ENCODE data around the gene SNX17.

The SNX17 gene

DNA sequence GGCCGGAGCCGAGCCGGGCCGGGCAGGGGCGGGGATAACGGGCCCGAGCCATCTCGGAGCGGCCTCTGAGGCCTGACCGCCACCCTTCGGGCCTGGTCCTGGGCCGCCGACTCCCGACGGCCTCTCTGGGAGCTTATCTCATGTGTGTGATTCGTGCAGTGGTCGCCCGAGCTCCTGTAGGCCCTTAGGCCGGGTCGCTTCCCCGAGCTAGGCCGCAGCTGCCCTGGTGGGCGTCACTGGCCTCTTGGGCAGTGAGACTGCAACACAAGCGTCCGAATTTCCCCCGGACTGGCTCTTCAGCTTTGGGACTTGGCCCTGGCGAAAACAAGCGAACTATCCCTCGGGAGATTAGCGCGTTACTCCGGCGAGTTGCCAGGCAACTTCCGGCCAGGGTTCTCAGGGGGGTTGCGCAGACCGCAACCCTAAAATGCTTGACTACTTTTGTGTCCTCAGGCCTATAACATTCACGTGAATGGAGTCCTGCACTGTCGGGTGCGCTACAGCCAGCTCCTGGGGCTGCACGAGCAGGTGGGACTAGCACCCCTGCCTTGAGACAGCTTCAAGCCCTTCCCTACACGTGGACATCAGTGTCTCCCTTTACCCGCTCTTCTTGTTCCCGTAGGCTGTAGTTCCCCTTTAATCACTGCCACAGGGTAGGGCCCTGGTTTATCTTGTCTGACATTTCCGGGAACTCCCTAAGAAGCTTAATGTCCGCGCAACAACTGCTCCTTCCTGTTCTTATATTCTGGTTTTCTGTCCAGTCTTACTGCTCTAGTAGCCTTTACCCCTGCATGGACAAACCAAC, 602 bp downstream of the SNX17 start:
- no peak for DNase-seq

GRCh38 chr2:27372937-27373336, 2.5 kb downstream of the SNX17 start:
- DNase-seq = no peak

GRCh38 chr2:27373567-27373966, 3.2 kb downstream of the SNX17 start:
- no peak for DNase-seq

GRCh38 chr2:27375513-27376099, 5.2 kb downstream of the SNX17 start:
- DNase-seq = no peak

DNA sequence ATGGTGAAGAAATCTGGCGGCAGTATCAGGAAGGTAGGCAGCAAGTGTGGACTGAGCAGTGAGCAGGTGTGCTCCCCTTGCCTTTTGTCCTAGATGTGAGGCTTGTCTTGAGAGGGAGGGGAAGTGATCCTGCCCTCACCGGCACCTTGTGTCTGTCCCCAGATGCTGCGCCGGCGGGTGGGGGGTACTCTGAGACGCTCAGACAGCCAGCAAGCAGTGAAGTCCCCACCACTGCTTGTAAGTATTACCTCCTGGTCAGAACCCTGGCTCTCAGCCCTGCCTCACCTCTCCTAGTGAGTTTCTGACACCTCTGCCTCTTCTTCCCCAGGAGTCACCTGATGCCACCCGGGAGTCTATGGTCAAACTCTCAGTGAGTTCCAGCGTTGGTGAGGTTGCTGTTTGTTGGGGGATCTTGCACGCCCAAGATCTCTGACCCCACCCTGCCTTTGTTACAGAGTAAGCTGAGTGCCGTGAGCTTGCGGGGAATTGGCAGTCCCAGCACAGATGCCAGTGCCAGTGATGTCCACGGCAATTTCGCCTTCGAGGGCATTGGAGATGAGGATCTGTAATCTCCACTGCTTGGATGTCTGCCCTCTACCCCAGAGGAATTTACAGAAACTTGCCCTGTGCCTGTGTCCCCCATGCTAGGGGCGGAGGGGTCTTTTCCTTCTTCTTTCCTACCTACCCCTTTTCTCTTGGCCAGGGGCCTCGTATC, 5.9 kb downstream of the SNX17 start:
- DNase-seq = no peak

GRCh38 chr2:27376866-27377617, 6.6 kb downstream of the SNX17 start:
- no peak for DNase-seq

DNA sequence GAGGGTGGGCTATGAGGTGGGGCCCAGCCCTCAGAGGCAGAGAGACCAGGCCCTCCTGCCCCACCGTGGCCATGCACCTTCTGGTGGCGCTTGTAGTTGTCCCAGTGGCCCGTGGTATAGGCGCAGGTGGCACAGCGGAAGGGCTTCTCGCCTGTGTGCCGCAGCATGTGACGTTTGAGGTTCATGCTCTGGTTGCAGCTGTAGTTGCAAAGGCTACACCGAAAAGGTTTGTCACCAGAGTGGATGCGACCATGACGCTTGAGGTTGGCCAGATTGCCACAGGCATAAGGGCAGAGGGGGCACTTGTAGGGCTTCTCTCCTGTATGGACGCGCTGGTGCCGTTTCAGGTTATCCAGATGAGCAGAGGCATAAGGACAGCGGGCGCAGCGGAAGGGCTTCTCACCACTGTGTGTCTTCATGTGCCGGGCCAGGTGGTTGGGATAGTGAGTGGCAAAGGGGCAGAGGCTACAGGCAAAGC, 7.2 kb downstream of the SNX17 start:
- no peak for DNase-seq

- DNase-seq = no peak
Measured at GRCh38 chr2:27378096-27378808, 7.8 kb downstream of the SNX17 start.

DNA sequence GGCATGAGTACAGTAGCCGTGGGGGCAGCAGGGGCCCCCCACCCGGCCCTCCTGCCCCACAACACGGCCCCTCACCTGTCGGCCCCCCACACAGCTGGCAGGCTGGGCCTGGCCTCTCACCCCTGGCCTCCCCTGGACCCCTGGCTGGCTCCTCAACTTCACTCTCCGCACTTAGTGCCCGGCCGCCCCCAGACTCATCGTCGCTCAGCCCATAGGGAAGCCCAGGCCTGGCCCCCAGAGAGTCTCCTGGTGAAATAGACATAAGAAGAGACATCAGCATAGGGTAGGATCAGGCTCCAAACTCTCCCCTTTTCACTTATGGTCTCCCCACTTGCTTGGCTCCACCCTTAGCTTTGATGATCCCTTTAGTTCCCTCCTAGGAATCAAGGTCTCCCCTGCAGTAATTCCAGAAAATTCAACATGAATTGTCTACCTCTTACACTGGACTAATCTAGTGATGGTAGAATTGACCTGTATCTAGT, 8.4 kb downstream of the SNX17 start:
- no peak for DNase-seq

DNA sequence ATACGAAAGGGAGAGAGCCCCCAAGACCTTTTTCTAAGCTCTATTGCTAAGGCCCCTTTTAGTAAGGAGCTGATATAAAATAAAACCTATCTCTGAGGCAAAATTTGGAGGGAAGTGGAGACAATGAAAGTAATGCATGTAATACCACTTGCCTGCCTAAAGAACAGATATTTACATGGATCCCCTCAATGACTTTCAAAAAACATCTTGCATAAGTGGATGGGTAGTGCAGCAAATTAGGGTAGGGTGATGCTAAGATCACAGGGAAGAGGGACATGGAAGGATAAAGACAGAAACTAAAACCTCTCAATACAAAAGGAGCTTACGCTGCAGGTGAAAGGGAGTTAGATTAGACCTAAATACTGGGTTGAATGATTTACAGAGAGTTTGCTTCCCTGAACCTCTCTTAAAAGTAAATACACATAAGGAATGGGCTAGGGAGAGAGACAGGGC, 9.0 kb downstream of the SNX17 start:
- DNase-seq = no peak

DNA sequence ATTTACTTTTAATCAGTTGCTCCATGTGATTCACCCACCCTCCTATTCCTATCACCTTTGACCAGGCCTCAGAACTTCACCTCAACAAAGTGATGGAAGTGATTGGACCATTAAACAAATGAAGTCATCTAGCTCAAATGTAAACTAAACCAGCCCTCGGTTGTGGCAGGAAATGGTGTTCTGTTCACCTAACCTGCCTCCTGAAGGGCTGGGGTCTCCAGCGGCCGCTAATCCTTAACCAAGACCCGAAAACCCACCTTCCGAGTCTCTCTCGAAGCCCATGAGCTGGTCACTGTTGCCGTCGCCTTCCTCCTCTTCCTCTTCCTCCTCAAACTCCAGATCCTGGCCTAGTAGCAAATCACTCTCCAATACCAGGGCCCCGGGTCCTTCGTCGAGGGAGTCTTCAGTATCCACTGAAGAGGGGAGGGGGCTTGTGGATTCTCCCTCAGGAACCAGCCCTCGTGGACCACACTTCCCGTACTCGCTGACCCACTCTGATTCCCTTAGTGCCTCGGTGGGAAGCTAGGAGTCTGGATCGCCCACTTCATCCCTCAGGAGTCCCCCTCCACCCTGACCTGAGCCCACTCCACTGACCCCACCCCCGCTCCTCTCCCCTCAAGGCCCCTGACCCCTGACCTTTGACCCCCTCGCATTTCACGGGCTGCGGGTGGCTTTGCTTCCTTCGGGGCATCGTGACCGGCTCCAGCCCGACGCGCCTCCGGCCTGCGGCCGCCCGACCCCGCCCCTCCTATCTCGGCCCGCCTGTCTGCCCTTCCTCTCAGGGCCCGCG, 9.6 kb downstream of the SNX17 start:
- peak in 1 of 2 experiments; percentile 29 for DNase-seq

DNA sequence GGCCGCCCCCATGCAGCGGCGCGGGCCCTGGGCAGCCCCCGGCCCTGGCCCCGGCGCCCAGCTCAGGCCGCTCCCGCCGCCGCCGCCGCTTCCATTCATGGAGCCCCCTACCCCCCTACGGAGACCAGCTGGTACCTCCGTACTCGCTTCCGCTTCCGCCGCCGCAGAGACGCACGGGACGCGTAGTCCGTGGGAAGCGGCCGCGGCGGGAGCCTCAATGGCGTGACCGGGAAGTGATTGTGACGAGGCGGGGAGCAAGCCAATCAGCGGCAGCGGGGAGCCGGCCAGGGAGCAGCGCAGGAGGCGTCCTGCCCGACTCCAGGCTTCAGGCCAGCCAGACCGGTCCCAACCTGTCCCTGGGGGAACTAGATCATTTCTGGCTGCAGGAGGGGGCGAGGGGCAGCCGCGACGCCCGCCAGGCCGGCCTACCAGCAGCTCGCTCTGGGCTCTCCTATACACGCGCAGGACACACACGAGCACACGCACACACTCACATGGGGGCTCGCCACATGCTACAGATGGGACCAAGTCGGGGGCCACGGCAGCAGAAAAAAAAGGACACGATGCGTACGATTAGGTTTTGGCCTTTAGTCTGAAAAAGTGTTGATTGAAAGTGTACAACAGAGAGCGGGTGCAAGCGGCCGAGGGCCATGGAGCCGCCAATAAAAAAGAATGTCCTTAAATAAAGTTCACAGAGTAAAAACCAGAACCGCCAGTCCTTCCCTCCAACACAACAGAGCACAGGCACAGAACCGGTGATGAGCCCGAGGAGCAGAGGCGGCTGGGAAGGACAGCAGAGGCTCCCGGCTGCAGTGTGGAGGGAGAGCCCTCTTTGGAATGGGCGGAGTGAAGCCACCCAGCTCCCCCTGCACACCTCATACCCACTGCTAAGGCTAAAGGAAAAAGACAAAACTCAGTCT, 10.5 kb downstream of the SNX17 start, which contains the start of gene ZNF513:
TSS of gene ZNF513 (minus strand) at position 109 of the 920 bp plus-strand sequence. CDS start 208 bp downstream, outside the sequence.
- peak; percentile 79 to 83 for DNase-seq

- no peak for DNase-seq
Measured at GRCh38 chr2:27381577-27382181, 11.3 kb downstream of the SNX17 start.

- DNase-seq = no peak
Measured at GRCh38 chr2:27390822-27391679, 20.6 kb downstream of the SNX17 start.

DNA sequence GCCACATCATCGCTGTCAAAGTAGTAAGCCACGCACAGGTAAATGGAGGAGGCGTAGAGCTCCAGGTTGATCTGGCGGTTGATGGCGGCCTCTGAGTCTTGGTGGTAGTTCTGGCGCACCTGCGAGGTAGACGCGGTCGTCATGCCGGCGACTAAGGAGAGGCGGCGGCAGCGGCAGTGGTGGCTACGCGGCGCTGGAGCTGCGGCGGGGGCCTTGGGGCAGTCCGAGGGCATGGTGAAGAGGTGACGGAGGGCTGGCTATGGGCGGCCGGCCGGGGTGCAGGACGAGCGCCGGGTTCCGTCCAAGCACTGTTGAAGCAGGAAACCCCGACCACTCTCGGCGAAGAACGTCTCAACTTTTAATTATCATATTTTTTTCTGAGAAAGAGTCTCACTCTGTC, 22.8 kb downstream of the SNX17 start:
- no peak for DNase-seq

GRCh38 chr2:27398962-27399361, 28.5 kb downstream of the SNX17 start:
- DNase-seq = no peak

GRCh38 chr2:27400348-27401135, 30.1 kb downstream of the SNX17 start:
- no peak for DNase-seq
